H1 (cell line): ENCODE measurements around the gene COPS6. TPM values are rescaled to one million over a fixed set of nuclear protein-coding genes. Genes with fewer than 3 reads are reported as not detected.

Experiments used
- ASH2L ChIP-seq: fragments of 200-600, 300-600 bp; sonication (generic); IDR thresholded peaks from one replicate; pipeline ENCODE4 v1.7.1; 2017; ENCODE audit warnings: low read length
- CHD7 ChIP-seq: fragments of 300-600 bp; sonication (generic); IDR thresholded peaks from 2 replicates; pipeline ENCODE4 v1.7.1; 2012; ENCODE audit warnings: low read length, moderate library complexity, mild to moderate bottlenecking, inconsistent platforms; ENCODE audit not compliant: insufficient replicate concordance
- HDAC2 ChIP-seq, 2 experiments: fragments of 300-600 bp in 1 of 2; sonication (generic) in 1 of 2; IDR thresholded peaks; 2 replicates each; pipeline ENCODE4 v1.6.1; 2011 to 2012; ENCODE audit warnings: low read depth in 2 of 2, low read length in 2 of 2, mild to moderate bottlenecking in 2 of 2, moderate library complexity in 2 of 2, borderline replicate concordance in 1 of 2, inconsistent platforms in 1 of 2
- PHF8 ChIP-seq: fragments of 200-600 bp; sonication (generic); conservative IDR thresholded peaks from 2 replicates; pipeline ENCODE4 v1.7.1; 2012; ENCODE audit warnings: low read depth, mild to moderate bottlenecking, inconsistent platforms, low read length, moderate library complexity
- SP4 ChIP-seq: IDR thresholded peaks from 2 replicates; pipeline ENCODE4 v1.6.1; 2012; ENCODE audit warnings: low read length, inconsistent platforms
- SRF ChIP-seq: IDR thresholded peaks from 2 replicates; pipeline ENCODE4 v1.6.1; 2011; ENCODE audit warnings: mild to moderate bottlenecking, low read depth, low read length, moderate library complexity
- TBP ChIP-seq: IDR thresholded peaks from 2 replicates; pipeline ENCODE4 v1.6.1; 2011; ENCODE audit warnings: low read depth, low read length, improper control_type of control experiment
- polyA plus RNA-seq, 7 experiments: library from polyadenylated mRNA; depleted of rRNA in 3 of 7; stranded (reverse) in 5 of 7; unstranded in 2 of 7; fragments of >200 nt in 5 of 7; fragments of 200-250 nt in 2 of 7; gene quantifications; 1 replicate in 5 of 7; 2 replicates in 1 of 7; 4 replicates in 1 of 7; pipeline versions ENCODE4 v1.2.1 to v1.2.3, GENCODE V29; 2011 to 2013; ENCODE audit warnings: missing spikeins in 2 of 7, mixed read lengths in 2 of 7
- total RNA-seq: library from RNA; stranded (reverse); fragmentation: NEBNext Ultra II Directional; extraction: Animal tissue kit (Norgen Biotek cat#: 25700); gene quantifications from 2 replicates; pipeline ENCODE4 v1.2.1, GENCODE V29; 2021

Gene COPS6
- total and polyA plus RNA-seq, 2 of the 8 experiments (the other 6 are each of a cell fraction or from before 2014, with no cell fraction given) = 127 to 225 TPM

GRCh38 chr7:100122568-100122967 lies 33.8 kb downstream of the COPS6 start (continued):
- TF ChIP-seq CHD7 (no peak), HDAC2 (IDR thresholded peaks at IDR 0.05; ENCODE audit: borderline replicate concordance in 1 of 2, low read depth in 2 of 2, low read length in 2 of 2) (no peak), TBP (no peak), SP4 (no peak), SRF (no peak), PHF8 (no peak), ASH2L (no peak)
- TF ChIP-seq, all 59 proteins: peak for 0
